HG03064 (cell line): ENCODE data around the gene OAS3.
"Not testable (repeated sequence)": the region's sequence is repeated elsewhere in the genome, so short reads cannot be mapped to it uniquely, and the experiment has no call there.

Experiments used
- ATAC-seq: cut with Tn5 transposase; IDR thresholded peaks from one replicate; pipeline ENCODE4 v1.9.1; 2021; ENCODE audit warnings: low read depth; ENCODE audit not compliant: unreplicated experiment

OAS3 gene

GRCh38 chr12:112979041-112979680 lies 40.9 kb downstream of the OAS3 start:
- no peak for ATAC-seq

DNA sequence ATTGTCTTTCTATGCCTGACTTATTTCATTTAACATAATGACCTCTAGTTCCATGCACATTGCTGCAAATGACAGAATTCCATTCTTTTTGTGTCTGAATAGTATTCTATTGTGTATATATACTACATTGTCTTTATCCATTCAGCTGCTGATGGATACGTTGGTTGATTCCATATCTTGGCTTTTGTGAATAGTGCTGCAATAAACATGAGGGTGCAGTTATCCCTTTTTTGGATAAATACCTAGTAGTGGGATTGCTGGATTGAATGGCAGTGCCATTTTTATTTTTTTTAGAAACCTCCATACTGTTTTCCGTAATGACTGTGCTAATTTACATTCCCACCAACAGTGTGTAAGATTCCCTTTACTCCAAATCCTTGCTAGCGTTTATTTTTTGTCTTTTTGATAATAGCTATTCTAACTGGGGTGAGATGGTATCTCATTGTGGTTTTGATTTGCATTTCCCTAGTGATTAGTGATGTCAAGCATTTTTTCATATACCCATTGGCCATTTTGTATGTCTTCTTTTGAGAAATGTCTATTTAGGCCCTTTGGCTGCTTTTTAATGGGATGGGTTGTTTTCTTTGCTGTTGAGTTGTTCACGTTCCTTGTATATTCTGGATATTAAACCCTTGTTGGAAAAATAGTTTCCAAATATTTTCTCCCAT lies 42.4 kb downstream of the OAS3 start:
- ATAC-seq = no peak

DNA sequence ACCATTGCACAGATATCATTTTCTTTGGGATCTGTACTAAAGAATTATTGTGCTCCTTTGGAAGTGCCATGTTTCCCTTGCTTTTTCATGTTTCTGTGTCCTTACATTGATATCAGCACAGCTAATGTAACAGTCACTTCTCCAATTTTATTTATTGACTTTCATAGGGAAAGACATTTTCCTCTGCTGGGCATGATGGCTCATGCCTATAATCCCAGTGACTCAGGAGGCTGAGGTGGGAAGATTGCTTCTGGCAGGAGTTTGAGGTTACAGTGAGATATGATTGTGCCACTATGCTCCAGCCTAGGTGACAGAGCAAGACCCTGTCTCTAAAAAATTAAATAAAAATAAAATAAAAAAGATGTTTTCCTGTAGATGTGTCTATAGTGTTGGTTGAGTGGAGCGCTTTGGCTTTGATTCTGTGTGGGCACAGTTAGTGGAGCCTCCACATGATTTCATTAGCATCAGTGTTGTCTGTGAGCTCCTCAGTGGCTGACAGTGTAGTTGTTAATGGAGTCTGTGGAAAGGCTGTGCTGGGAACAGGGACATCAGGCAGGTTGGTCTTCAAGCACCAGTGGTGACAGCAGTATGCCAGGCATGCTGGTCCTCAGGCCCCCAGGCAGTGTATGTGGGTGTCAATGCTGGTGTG lies 47.5 kb downstream of the OAS3 start:
- no peak for ATAC-seq

DNA sequence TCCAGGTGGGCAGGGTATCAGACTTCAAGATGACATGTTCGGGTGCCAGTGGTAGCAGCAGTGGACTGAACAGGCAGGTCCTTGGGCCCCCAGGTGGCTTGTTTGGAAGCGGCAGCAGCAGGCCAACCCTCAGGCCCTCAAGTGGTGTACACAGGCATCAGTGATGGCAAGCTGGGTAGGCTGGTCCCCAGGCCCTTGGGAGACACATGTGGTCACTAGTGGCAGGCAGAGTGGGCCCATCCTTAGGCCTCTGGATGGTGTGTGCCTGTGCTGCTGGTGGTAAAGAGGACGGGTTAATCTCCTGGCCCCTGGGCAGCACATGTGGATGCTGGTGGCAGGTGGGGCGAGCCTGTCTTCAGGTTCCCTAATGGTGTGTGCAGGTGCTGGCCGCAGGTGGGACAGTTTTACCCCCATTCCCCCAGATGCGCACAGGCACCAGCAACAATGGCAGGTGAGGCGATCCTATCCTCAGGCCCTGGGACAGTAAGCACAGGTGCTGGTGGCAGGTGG lies 48.1 kb downstream of the OAS3 start:
- ATAC-seq = no peak

GRCh38 chr12:112987561-112987960 lies 49.3 kb downstream of the OAS3 start:
- ATAC-seq = no peak

- ATAC-seq = no peak
These were observed 50.0 kb downstream of the OAS3 start for GRCh38 chr12:112988224-112988623.

DNA sequence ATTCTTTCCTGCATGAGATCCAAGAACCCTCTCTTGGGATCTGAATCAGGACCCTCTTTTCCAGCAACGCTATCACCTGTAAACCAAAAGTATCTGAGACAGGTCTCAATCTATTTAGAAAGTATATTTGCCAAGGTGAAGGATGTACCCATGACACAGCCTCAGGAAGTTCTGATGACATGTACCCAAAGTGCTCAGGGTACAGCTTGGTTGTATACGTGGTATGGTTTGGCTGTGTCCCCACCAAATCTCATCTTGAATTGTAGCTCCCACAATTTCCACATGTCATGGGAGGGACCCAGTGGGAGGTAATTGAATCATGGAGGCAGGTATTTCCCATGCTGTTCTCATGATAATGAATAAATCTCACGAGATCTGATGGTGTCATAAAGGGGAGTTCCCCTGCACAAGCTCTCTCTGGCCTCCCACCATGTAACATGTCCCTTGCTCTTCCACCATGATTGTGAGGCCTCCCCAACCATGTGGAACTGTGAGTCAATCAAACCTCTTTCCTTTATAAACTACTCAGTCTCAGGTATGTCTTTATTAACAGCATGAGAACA lies 50.6 kb downstream of the OAS3 start:
- not testable (repeated sequence) for ATAC-seq

GRCh38 chr12:112989806-112990205 lies 51.5 kb downstream of the OAS3 start:
- ATAC-seq = no peak

DNA sequence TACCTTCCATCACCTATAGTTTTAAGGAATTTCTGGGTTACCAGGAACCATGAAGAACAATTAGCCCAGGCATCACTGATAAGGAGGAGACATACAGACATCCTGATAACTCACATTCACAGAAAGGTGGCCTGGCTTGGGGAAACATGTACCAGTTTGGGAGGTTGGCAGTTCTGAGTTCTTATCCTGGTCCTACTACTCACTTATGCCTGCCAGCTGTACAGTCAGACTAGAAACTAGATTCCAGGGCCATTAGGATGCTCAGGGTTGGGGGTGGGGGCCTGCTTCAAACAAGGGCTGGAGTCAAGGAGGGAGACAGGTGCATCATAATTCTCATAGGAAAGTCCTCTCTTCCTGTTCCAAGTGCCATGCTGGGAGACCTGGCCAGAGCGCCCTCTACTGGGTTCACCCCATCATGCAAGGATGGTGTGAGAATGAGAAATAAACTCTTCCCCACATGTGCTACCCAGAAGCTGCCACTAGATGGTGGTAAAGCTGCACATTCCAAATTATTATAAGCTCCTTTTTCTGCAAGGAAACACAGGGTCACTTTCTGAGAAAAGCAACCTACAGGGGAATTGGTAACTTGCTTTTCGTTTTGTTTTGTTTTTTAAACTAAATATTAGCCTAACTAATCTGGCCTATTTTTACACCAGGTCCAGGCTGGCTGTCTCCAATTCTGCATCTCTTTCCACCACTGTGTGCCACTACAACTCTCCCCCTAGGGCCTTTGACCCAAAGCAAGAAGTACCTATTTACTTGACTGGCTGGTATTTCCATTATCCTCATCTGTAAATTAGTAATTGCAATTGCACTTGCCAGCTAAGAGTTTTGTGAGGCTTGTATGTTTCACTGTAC lies 54.5 kb downstream of the OAS3 start:
- ATAC-seq = no peak

DNA sequence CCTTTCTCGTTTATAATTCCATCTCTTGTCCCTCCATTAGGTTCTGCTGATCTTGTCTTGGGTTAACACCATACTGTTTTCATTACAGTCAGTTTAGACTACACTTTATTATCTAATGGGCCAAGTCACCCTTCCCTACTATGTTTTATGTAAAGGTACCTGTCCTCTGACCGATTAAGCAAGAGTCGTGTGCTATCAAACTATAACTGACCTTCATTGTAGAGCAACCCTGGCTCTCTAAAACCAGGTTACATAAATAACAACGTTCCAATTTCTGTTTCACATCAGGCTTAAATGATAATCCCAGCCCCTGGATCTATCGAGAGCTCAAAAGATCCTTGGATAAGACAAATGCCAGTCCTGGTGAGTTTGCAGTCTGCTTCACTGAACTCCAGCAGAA lies 56.7 kb downstream of the OAS3 start:
- no peak for ATAC-seq

GRCh38 chr12:112996501-112996900 lies 58.2 kb downstream of the OAS3 start:
- no peak for ATAC-seq

DNA sequence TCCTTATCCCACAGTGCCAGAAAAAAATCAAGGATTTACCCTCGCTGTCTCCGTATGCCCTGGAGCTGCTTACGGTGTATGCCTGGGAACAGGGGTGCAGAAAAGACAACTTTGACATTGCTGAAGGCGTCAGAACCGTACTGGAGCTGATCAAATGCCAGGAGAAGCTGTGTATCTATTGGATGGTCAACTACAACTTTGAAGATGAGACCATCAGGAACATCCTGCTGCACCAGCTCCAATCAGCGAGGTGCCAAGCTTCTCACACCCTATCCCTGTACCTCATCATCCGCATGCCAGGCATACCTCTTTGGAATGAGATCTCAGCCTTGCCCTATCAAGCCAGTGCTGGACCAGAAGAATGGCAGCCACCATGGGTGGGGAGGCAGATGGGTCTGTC lies 59.2 kb downstream of the OAS3 start:
- ATAC-seq = no peak

- ATAC-seq = no peak
These were observed 60.9 kb downstream of the OAS3 start for GRCh38 chr12:112998987-112999767.

- no peak for ATAC-seq
These were observed 62.2 kb downstream of the OAS3 start for GRCh38 chr12:113000433-113000832.

GRCh38 chr12:113002155-113002554 lies 63.9 kb downstream of the OAS3 start:
- ATAC-seq = no peak

- ATAC-seq = no peak
These were observed 64.4 kb downstream of the OAS3 start for GRCh38 chr12:113002676-113003075.

DNA sequence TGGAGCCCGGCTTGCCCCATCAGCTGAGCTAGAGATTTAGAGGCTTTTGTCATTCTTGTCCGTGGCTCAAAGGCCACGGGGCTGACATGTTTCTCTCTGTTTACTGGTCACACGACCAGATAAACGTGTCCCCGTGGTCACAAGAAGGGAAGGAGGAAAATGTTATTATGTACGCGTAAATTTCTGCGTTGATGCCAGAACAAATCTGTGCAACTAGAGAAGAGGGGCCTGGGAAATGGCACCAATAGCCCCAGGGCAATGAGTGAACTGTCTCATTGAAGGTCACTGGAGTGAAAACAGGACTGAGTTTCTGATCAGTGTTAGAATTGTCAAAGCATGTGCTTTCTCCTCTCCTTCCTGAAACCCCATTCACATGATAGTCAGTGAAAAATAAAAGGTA lies 65.4 kb downstream of the OAS3 start:
- no peak for ATAC-seq

- no peak for ATAC-seq
These were observed 67.5 kb downstream of the OAS3 start for GRCh38 chr12:113005762-113006161.

GRCh38 chr12:113006206-113006605 lies 67.9 kb downstream of the OAS3 start:
- ATAC-seq = no peak

DNA sequence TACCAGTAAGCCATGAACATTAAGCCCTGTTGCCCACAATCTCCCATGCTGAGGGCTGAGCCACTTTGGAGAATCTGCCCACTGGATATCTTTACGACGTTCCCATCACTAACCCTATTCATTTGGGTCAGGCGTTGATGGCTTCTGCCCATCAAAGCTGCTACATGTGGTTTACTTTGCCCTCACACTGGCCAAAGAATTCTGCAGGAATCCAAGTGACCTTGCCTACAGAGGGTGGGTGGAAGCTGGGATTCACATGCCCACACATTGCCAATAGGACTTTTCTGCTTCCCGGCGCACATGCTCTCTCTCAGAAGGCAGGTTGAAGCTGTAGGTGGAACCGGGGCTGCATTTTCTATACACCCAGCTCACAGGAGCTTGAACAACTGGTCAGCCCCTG lies 68.4 kb downstream of the OAS3 start:
- no peak for ATAC-seq
